ENCODE results near the gene SOS1. TPM values are rescaled to one million over a fixed set of nuclear protein-coding genes. Genes with fewer than 3 reads are reported as not detected.

The SOS1 gene
- total and polyA plus RNA-seq, 2 of the 13 experiments (the other 11 are each of a cell fraction or from before 2014, with no cell fraction given), result 20.8 to 60.4 TPM

- 0 out of 2 replicates have a peak, but pooled peaks have one; percentile 31 for TF ChIP-seq ZNF317 (CRISPR knock-in tag; IDR thresholded peaks at IDR 0.05)
- TF ChIP-seq FOXA3 (CRISPR knock-in tag; IDR thresholded peaks at IDR 0.05), result 0 out of 2 replicates have a peak, but pooled peaks have one; percentile 25
- no peak for TF ChIP-seq ATAD3A (CRISPR knock-in tag; IDR thresholded peaks at IDR 0.05)
- TF ChIP-seq ATM (IDR thresholded peaks at IDR 0.05; ENCODE audit: borderline replicate concordance), result no peak
- no peak for TF ChIP-seq ZBTB14 (CRISPR knock-in tag; IDR thresholded peaks at IDR 0.05)
- no peak for TF ChIP-seq ZSCAN5A (CRISPR knock-in tag; IDR thresholded peaks at IDR 0.05; ENCODE audit: borderline replicate concordance)
- TF ChIP-seq GATAD2A (CRISPR knock-in tag; IDR thresholded peaks at IDR 0.05), result peak; percentile 69; the same call in 1 of the 2 replicates
- TF ChIP-seq PCBP1 (IDR thresholded peaks at IDR 0.05; ENCODE audit: borderline replicate concordance, low read depth, low read length), result no peak
- TF ChIP-seq TRAFD1 (CRISPR knock-in tag; IDR thresholded peaks at IDR 0.05; ENCODE audit: borderline replicate concordance), result peak; percentile 87; the same call in 1 of the 2 replicates
- TF ChIP-seq EED (CRISPR knock-in tag; IDR thresholded peaks at IDR 0.05), result no peak; the same call in 1 of the 2 replicates
- TF ChIP-seq ZBTB38 (CRISPR knock-in tag; IDR thresholded peaks at IDR 0.05), result 0 out of 2 replicates have a peak, but pooled peaks have one; percentile 63
- TF ChIP-seq YY1 (IDR thresholded peaks at IDR 0.05; ENCODE audit: insufficient read depth, insufficient replicate concordance, low read depth, low read length), result no peak
- 0 out of 2 replicates have a peak, but pooled peaks have one; percentile 69 for TF ChIP-seq ZNF567 (CRISPR knock-in tag; IDR thresholded peaks at IDR 0.05; ENCODE audit: borderline replicate concordance)
- peak; percentile 61; the same call in 1 of the 2 replicates for TF ChIP-seq ZKSCAN5 (CRISPR knock-in tag; IDR thresholded peaks at IDR 0.05)
- TF ChIP-seq NAIF1 (CRISPR knock-in tag; IDR thresholded peaks at IDR 0.05; ENCODE audit: borderline replicate concordance), result 0 out of 2 replicates have a peak, but pooled peaks have one; percentile 38
- no peak; the same call in 1 of the 2 replicates for TF ChIP-seq ZNF543 (CRISPR knock-in tag; IDR thresholded peaks at IDR 0.05)
- no peak for TF ChIP-seq ZEB1 (IDR thresholded peaks at IDR 0.05; ENCODE audit: insufficient replicate concordance, low read depth)
- no peak for TF ChIP-seq ZNF225 (CRISPR knock-in tag; IDR thresholded peaks at IDR 0.05)
- peak; percentile 13; the same call in 1 of the 2 replicates for TF ChIP-seq MED1 (CRISPR knock-in tag; IDR thresholded peaks at IDR 0.05)
- no peak for TF ChIP-seq PHF8 (CRISPR knock-in tag; IDR thresholded peaks at IDR 0.05)
These were observed 173.3 kb downstream of the SOS1 start (continued) for GRCh38 chr2:38947241-38948239.

All from HepG2 (cell line).